GM12873 (cell line): ENCODE data around the gene SHC2.

Experiments
- CTCF ChIP-seq: IDR thresholded peaks from 2 replicates; pipeline ENCODE4 v1.5.1; 2012; ENCODE audit warnings: low read depth, mild to moderate bottlenecking, moderate library complexity, low read length, control low read depth; ENCODE audit not compliant: insufficient read depth; ENCODE audit errors: missing control alignments

The SHC2 gene

GRCh38 chr19:391726-392374 lies 69.0 kb downstream of the SHC2 start:
- no peak for TF ChIP-seq CTCF

GRCh38 chr19:391207-391557 lies 69.7 kb downstream of the SHC2 start:
- no peak for TF ChIP-seq CTCF

- TF ChIP-seq CTCF = no peak
Observed at GRCh38 chr19:390386-391206, 70.2 kb downstream of the SHC2 start.

- TF ChIP-seq CTCF = no peak
Observed at GRCh38 chr19:389935-390289, 70.9 kb downstream of the SHC2 start.

- no peak for TF ChIP-seq CTCF
Observed at GRCh38 chr19:389255-389934, 71.4 kb downstream of the SHC2 start.

- TF ChIP-seq CTCF = no peak
Observed at GRCh38 chr19:388691-389090, 72.1 kb downstream of the SHC2 start.

- no peak for TF ChIP-seq CTCF
Observed at GRCh38 chr19:387777-388176, 73.1 kb downstream of the SHC2 start.
